SK-N-SH treated with all-trans-retinoic acid at 6 μM for 48 hours (cell line): ENCODE data around the gene PDCD1LG2.

Experiments
- ARNTL ChIP-seq: fragments of 450-650 bp; formaldehyde crosslinking; IDR thresholded peaks from 2 replicates; pipeline ENCODE4 v1.5.0; 2020; ENCODE audit warnings: low read depth, mild to moderate bottlenecking, moderate library complexity, borderline replicate concordance
- CREB5 ChIP-seq: fragments of 250-450 bp; sonication (Bioruptor Pico); IDR thresholded peaks from 2 replicates; pipeline ENCODE4 v1.5.1; 2020; ENCODE audit warnings: low read depth, mild to moderate bottlenecking, moderate library complexity
- ZC3H10 ChIP-seq: fragments of 250-450 bp; sonication (Bioruptor Pico); IDR thresholded peaks from 2 replicates; pipeline ENCODE4 v1.5.1; 2021; ENCODE audit warnings: mild to moderate bottlenecking, moderate library complexity

GRCh38 chr9:5610491-5610890, 100.2 kb downstream of the PDCD1LG2 start:
- no peak for TF ChIP-seq ARNTL
- TF ChIP-seq CREB5 (CRISPR knock-in tag) = no peak
- no peak for TF ChIP-seq ZC3H10 (CRISPR knock-in tag)
